Measurements from ENCODE around the gene SLAMF1. TPM values are rescaled to one million over a fixed set of nuclear protein-coding genes. Genes with fewer than 3 reads are reported as not detected.

The SLAMF1 gene
- total RNA-seq, 1 donor from 2014 or later = 126 TPM

- intact Hi-C loops (cut with micrococcal nuclease) = no loop called here
Observed at GRCh38 chr1:160641323-160642280, 5.2 kb downstream of the SLAMF1 start.

- intact Hi-C loops (cut with micrococcal nuclease) = no loop called here
Observed at GRCh38 chr1:160640359-160641123, 6.3 kb downstream of the SLAMF1 start.

- intact Hi-C loops (cut with micrococcal nuclease) = loop anchor here (2.0 kb wide), 2 partner anchors 71 to 479 kb away; partner anchors contain the start of genes CD48, NIT1 and PFDN2
Observed at GRCh38 chr1:160639652-160640051, 7.2 kb downstream of the SLAMF1 start.

GRCh38 chr1:160638926-160639325 is 7.9 kb downstream of the SLAMF1 start:
- intact Hi-C loops (cut with micrococcal nuclease) = loop anchor here (1.0 to 2.0 kb wide), 5 partner anchors 8 to 480 kb away; partner anchors contain the start of genes CD48, NIT1, PFDN2 and SLAMF1

- intact Hi-C loops (cut with micrococcal nuclease) = loop anchor here (1.0 to 2.0 kb wide), 5 partner anchors 9 to 480 kb away; partner anchors contain the start of genes CD48, NIT1, PFDN2 and SLAMF1
Observed at GRCh38 chr1:160638540-160638857, 8.3 kb downstream of the SLAMF1 start.

- intact Hi-C loops (cut with micrococcal nuclease) = loop anchor here (1.0 to 2.0 kb wide), 5 partner anchors 9 to 481 kb away; partner anchors contain the start of genes CD48, NIT1, PFDN2 and SLAMF1
Observed at GRCh38 chr1:160637821-160638539, 8.9 kb downstream of the SLAMF1 start.

GRCh38 chr1:160637065-160637464 is 9.8 kb downstream of the SLAMF1 start:
- intact Hi-C loops (cut with micrococcal nuclease) = no loop called here

GRCh38 chr1:160636547-160636946 is 10.3 kb downstream of the SLAMF1 start:
- intact Hi-C loops (cut with micrococcal nuclease) = no loop called here

GRCh38 chr1:160636076-160636475 is 10.8 kb downstream of the SLAMF1 start:
- intact Hi-C loops (cut with micrococcal nuclease) = no loop called here

GRCh38 chr1:160634543-160635491 is 12.0 kb downstream of the SLAMF1 start:
- intact Hi-C loops (cut with micrococcal nuclease) = no loop called here

GRCh38 chr1:160633330-160633903 is 13.4 kb downstream of the SLAMF1 start:
- intact Hi-C loops (cut with micrococcal nuclease) = no loop called here

- intact Hi-C loops (cut with micrococcal nuclease) = no loop called here
Observed at GRCh38 chr1:160631983-160632625, 14.7 kb downstream of the SLAMF1 start.

GRCh38 chr1:160630523-160631451 is 16.1 kb downstream of the SLAMF1 start:
- intact Hi-C loops (cut with micrococcal nuclease) = no loop called here

GRCh38 chr1:160629286-160630210 is 17.3 kb downstream of the SLAMF1 start:
- intact Hi-C loops (cut with micrococcal nuclease) = loop anchor here (1.0 to 10.0 kb wide), 7 partner anchors 8 to 705 kb away; partner anchors contain the start of genes DCAF8 and TAGLN2

GRCh38 chr1:160628799-160629263 is 18.0 kb downstream of the SLAMF1 start:
- intact Hi-C loops (cut with micrococcal nuclease) = loop anchor here (1.0 to 10.0 kb wide), 7 partner anchors 8 to 704 kb away; partner anchors contain the start of genes DCAF8 and TAGLN2

GRCh38 chr1:160627677-160628289 is 19.1 kb downstream of the SLAMF1 start:
- intact Hi-C loops (cut with micrococcal nuclease) = loop anchor here (2.0 to 10.0 kb wide), 4 partner anchors 45 to 703 kb away; partner anchors contain the start of genes DCAF8 and TAGLN2

Data from T-helper 1 cell treated with Interleukin-12 subunit alpha and Interleukin-12 subunit beta and Interleukin-4 antibody, amounts not matched to agents 30 ng/mL and 1 ng/mL, for 36 hours (primary cell).